ENCODE data around the gene SRP72.

The SRP72 gene

DNA sequence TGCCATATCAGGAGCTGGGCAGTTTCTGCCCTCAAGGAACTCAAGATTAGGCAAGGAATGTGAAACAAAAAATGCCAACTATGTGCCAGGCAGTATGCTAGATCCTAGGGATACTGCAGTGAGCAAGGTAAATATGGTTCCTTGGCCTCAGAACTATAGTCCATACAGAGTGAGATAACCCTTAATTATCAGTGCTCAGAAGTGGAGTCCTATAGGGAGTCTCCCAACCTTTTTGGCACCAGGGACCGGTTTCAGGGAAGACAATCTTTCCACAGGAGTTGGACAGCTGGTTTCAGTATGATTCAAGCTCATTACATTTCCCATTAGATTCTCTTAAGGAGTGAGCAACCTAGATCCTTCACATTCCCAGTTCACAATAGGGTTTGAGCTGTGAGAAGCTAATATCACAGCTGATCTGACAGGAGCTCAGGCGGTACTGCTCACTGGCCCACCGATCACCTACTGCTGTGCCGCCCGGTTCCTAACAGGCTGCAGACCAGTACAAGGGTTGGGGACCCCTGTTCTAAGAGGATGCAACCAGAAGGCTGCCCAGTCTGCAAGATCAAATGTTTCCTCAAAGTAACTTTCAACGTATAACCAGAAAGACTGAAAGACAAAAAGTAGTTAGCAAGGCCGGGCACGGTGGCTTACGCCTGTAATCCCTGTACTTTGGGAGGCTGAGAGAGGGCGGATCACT, 1.7 kb upstream of the SRP72 start:
- no peak for DNase-seq (ENCODE audit: low read depth)
- H3K4me3 ChIP-seq (ENCODE audit: low read depth, low read length), result peak overlapping the region; percentile 99
- TF ChIP-seq, protein P1, sequence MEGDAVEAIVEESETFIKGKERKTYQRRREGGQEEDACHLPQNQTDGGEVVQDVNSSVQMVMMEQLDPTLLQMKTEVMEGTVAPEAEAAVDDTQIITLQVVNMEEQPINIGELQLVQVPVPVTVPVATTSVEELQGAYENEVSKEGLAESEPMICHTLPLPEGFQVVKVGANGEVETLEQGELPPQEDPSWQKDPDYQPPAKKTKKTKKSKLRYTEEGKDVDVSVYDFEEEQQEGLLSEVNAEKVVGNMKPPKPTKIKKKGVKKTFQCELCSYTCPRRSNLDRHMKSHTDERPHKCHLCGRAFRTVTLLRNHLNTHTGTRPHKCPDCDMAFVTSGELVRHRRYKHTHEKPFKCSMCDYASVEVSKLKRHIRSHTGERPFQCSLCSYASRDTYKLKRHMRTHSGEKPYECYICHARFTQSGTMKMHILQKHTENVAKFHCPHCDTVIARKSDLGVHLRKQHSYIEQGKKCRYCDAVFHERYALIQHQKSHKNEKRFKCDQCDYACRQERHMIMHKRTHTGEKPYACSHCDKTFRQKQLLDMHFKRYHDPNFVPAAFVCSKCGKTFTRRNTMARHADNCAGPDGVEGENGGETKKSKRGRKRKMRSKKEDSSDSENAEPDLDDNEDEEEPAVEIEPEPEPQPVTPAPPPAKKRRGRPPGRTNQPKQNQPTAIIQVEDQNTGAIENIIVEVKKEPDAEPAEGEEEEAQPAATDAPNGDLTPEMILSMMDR (IDR thresholded peaks at IDR 0.05; ENCODE audit: low read depth, low read length), result no peak
- TF ChIP-seq POLR2A (IDR thresholded peaks at IDR 0.05; ENCODE audit: extremely low read depth, insufficient read length) (no peak), MYC (IDR thresholded peaks at IDR 0.05; ENCODE audit: low read depth, low read length) (no peak)
- TF ChIP-seq, protein P2, sequence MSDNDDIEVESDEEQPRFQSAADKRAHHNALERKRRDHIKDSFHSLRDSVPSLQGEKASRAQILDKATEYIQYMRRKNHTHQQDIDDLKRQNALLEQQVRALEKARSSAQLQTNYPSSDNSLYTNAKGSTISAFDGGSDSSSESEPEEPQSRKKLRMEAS (IDR thresholded peaks at IDR 0.05; ENCODE audit: low read depth, low read length), result no peak

DNA sequence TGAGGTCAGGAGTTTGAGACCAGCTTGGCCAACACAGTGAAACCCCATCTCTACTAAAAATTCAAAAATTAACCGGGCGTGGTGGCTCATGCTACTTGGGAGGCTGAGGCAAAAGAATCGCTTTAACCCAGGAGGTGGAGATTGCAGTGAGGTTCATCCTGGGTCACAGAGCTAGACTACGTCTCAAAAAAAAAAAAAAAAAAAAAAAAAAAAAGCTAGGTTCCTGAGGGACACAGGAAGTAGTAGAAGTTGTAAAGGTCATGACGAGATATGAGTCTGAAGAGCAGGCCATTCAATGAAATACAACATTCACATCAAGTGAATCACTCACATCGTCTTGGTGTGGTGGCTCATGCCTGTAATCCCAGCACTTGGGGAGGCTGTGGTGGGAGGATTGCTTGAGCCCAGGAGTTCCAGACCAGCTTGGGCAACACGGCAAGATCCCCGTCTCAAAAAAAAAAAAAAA, 1.1 kb upstream of the SRP72 start:
- peak overlapping the region; percentile 99 for H3K4me3 ChIP-seq (ENCODE audit: low read depth, low read length)
- peak; percentile 70 for DNase-seq (ENCODE audit: low read depth)

- TF ChIP-seq POLR2A (IDR thresholded peaks at IDR 0.05; ENCODE audit: extremely low read depth, insufficient read length) (no peak), MYC (IDR thresholded peaks at IDR 0.05; ENCODE audit: low read depth, low read length) (no peak)
- TF ChIP-seq, protein P1 (IDR thresholded peaks at IDR 0.05; ENCODE audit: low read depth, low read length), result no peak
- TF ChIP-seq, protein P2 (IDR thresholded peaks at IDR 0.05; ENCODE audit: low read depth, low read length), result no peak
- peak; percentile 19 for DNase-seq (ENCODE audit: low read depth)
- H3K4me3 ChIP-seq (ENCODE audit: low read depth, low read length), result peak overlapping the region; percentile 99
These were observed 520 bp upstream of the SRP72 start for GRCh38 chr4:56466910-56467283.

DNA sequence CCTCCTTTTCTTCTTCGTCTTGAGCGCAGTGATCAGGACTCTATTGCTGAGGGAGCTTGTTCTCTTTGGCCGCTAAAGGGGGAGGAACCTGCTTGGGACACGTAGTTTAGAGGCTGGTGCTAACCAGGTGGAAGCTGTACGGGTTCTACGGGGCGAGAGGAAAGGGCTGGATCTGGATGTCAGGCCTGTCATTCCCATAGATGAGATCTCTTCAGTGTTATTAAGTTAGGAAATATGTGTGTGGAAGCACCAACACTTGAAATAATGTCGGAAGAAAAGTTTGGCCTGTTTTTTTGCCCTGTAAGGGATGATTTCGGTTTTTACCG, 643 bp downstream of the SRP72 start:
- TF ChIP-seq MYC (IDR thresholded peaks at IDR 0.05; ENCODE audit: low read depth, low read length) (no peak), POLR2A (IDR thresholded peaks at IDR 0.05; ENCODE audit: extremely low read depth, insufficient read length) (no peak)
- TF ChIP-seq, protein P2 (IDR thresholded peaks at IDR 0.05; ENCODE audit: low read depth, low read length), result no peak
- TF ChIP-seq, protein P1 (IDR thresholded peaks at IDR 0.05; ENCODE audit: low read depth, low read length), result no peak
- H3K4me3 ChIP-seq (ENCODE audit: low read depth, low read length), result peak overlapping the region; percentile 99
- no peak for DNase-seq (ENCODE audit: low read depth)

DNA sequence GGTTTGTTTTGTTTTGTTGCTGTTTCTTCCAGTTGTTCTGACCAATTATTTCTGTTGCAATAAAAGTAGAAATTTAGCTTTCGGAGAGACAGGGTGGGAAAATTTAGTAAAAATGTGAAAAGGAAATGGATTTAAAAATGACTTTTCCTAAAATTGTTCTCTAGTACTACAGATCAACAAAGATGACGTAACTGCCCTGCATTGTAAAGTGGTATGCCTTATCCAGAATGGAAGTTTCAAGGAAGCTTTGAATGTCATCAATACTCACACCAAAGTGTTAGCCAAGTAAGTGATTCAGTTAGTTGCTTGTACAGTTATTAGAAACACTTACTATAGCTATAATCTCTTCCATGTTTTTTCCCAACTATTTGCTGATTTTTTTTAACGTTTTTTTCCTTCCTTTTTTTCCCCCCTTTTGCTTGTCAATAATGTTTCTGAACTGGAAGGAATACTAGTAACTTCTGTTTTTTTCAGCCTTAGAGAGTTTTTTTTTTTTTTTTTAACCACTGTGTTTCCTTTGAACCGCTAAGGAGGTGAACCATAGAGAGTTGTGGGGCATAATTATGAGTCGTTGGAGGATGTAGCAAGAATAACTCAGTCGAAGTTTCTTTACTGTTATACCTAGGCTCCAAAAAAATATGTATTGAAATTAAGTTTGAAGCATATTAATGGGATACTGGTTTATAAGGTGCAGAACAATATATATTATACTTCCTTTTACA, 2.2 kb downstream of the SRP72 start:
- DNase-seq (ENCODE audit: low read depth), result peak; percentile 54
- TF ChIP-seq, protein P1 (IDR thresholded peaks at IDR 0.05; ENCODE audit: low read depth, low read length), result no peak
- TF ChIP-seq POLR2A (IDR thresholded peaks at IDR 0.05; ENCODE audit: extremely low read depth, insufficient read length) (no peak), MYC (IDR thresholded peaks at IDR 0.05; ENCODE audit: low read depth, low read length) (no peak)
- TF ChIP-seq, protein P2 (IDR thresholded peaks at IDR 0.05; ENCODE audit: low read depth, low read length), result no peak
- H3K4me3 ChIP-seq (ENCODE audit: low read depth, low read length), result peak overlapping the region; percentile 99

GRCh38 chr4:56475917-56476316, 8.5 kb downstream of the SRP72 start:
- DNase-seq (ENCODE audit: low read depth), result no peak
- no peak overlapping the region for H3K4me3 ChIP-seq (ENCODE audit: low read depth, low read length)
- TF ChIP-seq, protein P1 (IDR thresholded peaks at IDR 0.05; ENCODE audit: low read depth, low read length), result no peak
- TF ChIP-seq POLR2A (IDR thresholded peaks at IDR 0.05; ENCODE audit: extremely low read depth, insufficient read length), result no peak
